HFF-Myc (cell line): ENCODE measurements around the gene PSMA6.
"Not testable (repeated sequence)": the region's sequence is repeated elsewhere in the genome, so short reads cannot be mapped to it uniquely, and the experiment has no call there.

Source experiments
- DNase-seq: peaks from one replicate; pipeline ENCODE4 v3.0.0-alpha.2; 2011; ENCODE audit warnings: low read depth; ENCODE audit errors: extremely low read depth
- H3K4me3 ChIP-seq: replicated peaks from 2 replicates; pipeline ENCODE4 v1.5.1; 2011; ENCODE audit warnings: low read depth, mild to moderate bottlenecking, control low read depth, low read length
- CTCF ChIP-seq: IDR thresholded peaks from 2 replicates; pipeline ENCODE4 v1.5.1; 2012; ENCODE audit warnings: mild to moderate bottlenecking, low read depth, low read length, control low read depth; ENCODE audit errors: missing control alignments

The PSMA6 gene

GRCh38 chr14:35300228-35300627 is 8.0 kb downstream of the PSMA6 start:
- no peak overlapping the region for H3K4me3 ChIP-seq
- TF ChIP-seq CTCF, result no peak
- no peak for DNase-seq

GRCh38 chr14:35301334-35301733 is 9.2 kb downstream of the PSMA6 start:
- DNase-seq, H3K4me3 ChIP-seq: not testable (repeated sequence)

- no peak for TF ChIP-seq CTCF
- no peak overlapping the region for H3K4me3 ChIP-seq
- DNase-seq, result no peak
Observed at GRCh38 chr14:35301735-35302528, 9.8 kb downstream of the PSMA6 start.

GRCh38 chr14:35303149-35303935 is 11.2 kb downstream of the PSMA6 start:
- TF ChIP-seq CTCF, result no peak
- no peak for DNase-seq
- H3K4me3 ChIP-seq, result no peak overlapping the region

- no peak for DNase-seq
- H3K4me3 ChIP-seq, result no peak overlapping the region
- TF ChIP-seq CTCF, result no peak
Observed at GRCh38 chr14:35304812-35305462, 12.8 kb downstream of the PSMA6 start.

GRCh38 chr14:35305633-35306032 is 13.5 kb downstream of the PSMA6 start:
- DNase-seq, result no peak
- H3K4me3 ChIP-seq, result no peak overlapping the region
- TF ChIP-seq CTCF, result no peak

- no peak overlapping the region for H3K4me3 ChIP-seq
- no peak for DNase-seq
- no peak for TF ChIP-seq CTCF
Observed at GRCh38 chr14:35306114-35306513, 13.9 kb downstream of the PSMA6 start.
